WTC11 (cell line): ENCODE results near the gene CBX7. TPM values are rescaled to one million over a fixed set of nuclear protein-coding genes. Genes with fewer than 3 reads are reported as not detected.

ENCODE experiments used
- ATAC-seq: fragments of 200-7000 bp; cut with Tn5 transposase; 2 replicates; pipeline ENCODE4 v1.10.0; 2021; ENCODE audit warnings: mild to moderate bottlenecking, moderate library complexity
- CTCF ChIA-PET: fragments of 300-600 bp; sonication (Branson Sonifier 250); formaldehyde crosslinking; loops from one replicate; lab custom pipeline; 2021; ENCODE audit warnings: antibody characterized with exemption; lab: Charles Lee
- POLR2A ChIA-PET: fragments of 350-600 bp; sonication (Branson Sonifier 250); formaldehyde crosslinking; loops from one replicate; lab custom pipeline; 2021; ENCODE audit warnings: antibody characterized with exemption; lab: Charles Lee
- DNase-seq: peaks from one replicate; pipeline ENCODE4 v3.0.0; 2021; ENCODE audit warnings: low spot score
- H3K27ac Mint-ChIP-seq: 2 replicates; pipeline ENCODE4 v1.8.0; 2021; ENCODE audit warnings: mixed read lengths
- H3K27me3 Mint-ChIP-seq: 2 replicates; pipeline ENCODE4 v1.8.0; 2021; ENCODE audit warnings: low read depth, mild to moderate bottlenecking, moderate library complexity, mixed read lengths
- H3K36me3 Mint-ChIP-seq: 2 replicates; pipeline ENCODE4 v1.8.0; 2021; ENCODE audit warnings: mixed read lengths
- H3K4me1 Mint-ChIP-seq: 2 replicates; pipeline ENCODE4 v1.8.0; 2022; ENCODE audit warnings: mixed read lengths
- H3K4me3 Mint-ChIP-seq: 2 replicates; pipeline ENCODE4 v1.8.0; 2021; ENCODE audit warnings: mild to moderate bottlenecking, moderate library complexity, mixed read lengths
- H3K9me3 Mint-ChIP-seq: 2 replicates; pipeline ENCODE4 v1.8.0; 2021; ENCODE audit warnings: mixed read lengths
- ATF2 ChIP-seq: sonication (generic); formaldehyde crosslinking; IDR thresholded peaks from 2 replicates; pipeline ENCODE4 v1.8.1; 2022; ENCODE audit warnings: low read depth, missing genetic modification reagents, borderline replicate concordance
- ATF3 ChIP-seq: sonication (generic); formaldehyde crosslinking; conservative IDR thresholded peaks from 2 replicates; pipeline ENCODE4 v1.8.1; 2022; ENCODE audit warnings: mild to moderate bottlenecking, missing genetic modification reagents
- CDX4 ChIP-seq: fragments of 250-450 bp; sonication (Bioruptor Pico); IDR thresholded peaks from 2 replicates; pipeline ENCODE4 v1.9.0; 2021; ENCODE audit warnings: moderate library complexity, mild to moderate bottlenecking, inconsistent platforms, borderline replicate concordance
- E2F1 ChIP-seq: sonication (generic); formaldehyde crosslinking; IDR thresholded peaks from 2 replicates; pipeline ENCODE4 v1.8.0; 2022; ENCODE audit warnings: mild to moderate bottlenecking, missing genetic modification reagents
- ELF4 ChIP-seq: sonication (generic); formaldehyde crosslinking; IDR thresholded peaks from 2 replicates; pipeline ENCODE4 v1.8.1; 2022; ENCODE audit warnings: low read depth, mild to moderate bottlenecking, moderate library complexity, missing genetic modification reagents
- ETV6 ChIP-seq: sonication (generic); formaldehyde crosslinking; IDR thresholded peaks from 2 replicates; pipeline ENCODE4 v1.8.1; 2022; ENCODE audit warnings: mild to moderate bottlenecking, missing genetic modification reagents
- FOXJ3 ChIP-seq: sonication (generic); formaldehyde crosslinking; IDR thresholded peaks from 2 replicates; pipeline ENCODE4 v1.9.0; 2021; ENCODE audit warnings: missing genetic modification reagents, mild to moderate bottlenecking, borderline replicate concordance
- HMGXB4 ChIP-seq: sonication (generic); formaldehyde crosslinking; IDR thresholded peaks from 2 replicates; pipeline ENCODE4 v1.8.1; 2023; ENCODE audit warnings: mild to moderate bottlenecking, moderate library complexity, missing genetic modification reagents
- KAT7 ChIP-seq: sonication (generic); formaldehyde crosslinking; IDR thresholded peaks from 2 replicates; pipeline ENCODE4 v1.8.1; 2023; ENCODE audit warnings: missing genetic modification reagents, mild to moderate bottlenecking, borderline replicate concordance
- MAX ChIP-seq: sonication (generic); formaldehyde crosslinking; IDR thresholded peaks from 2 replicates; pipeline ENCODE4 v1.8.0; 2022; ENCODE audit warnings: mild to moderate bottlenecking, missing genetic modification reagents
- NR1H2 ChIP-seq: sonication (generic); formaldehyde crosslinking; IDR thresholded peaks from 2 replicates; pipeline ENCODE4 v1.9.0; 2021; ENCODE audit warnings: mild to moderate bottlenecking, moderate library complexity, missing genetic modification reagents
- NR3C1 ChIP-seq: sonication (generic); formaldehyde crosslinking; conservative IDR thresholded peaks from 2 replicates; pipeline ENCODE4 v1.8.1; 2023; ENCODE audit warnings: low read depth, mild to moderate bottlenecking, missing genetic modification reagents
- RELA ChIP-seq: sonication (generic); formaldehyde crosslinking; IDR thresholded peaks from 2 replicates; pipeline ENCODE4 v1.8.1; 2022; ENCODE audit warnings: missing genetic modification reagents, mild to moderate bottlenecking, borderline replicate concordance
- SOX15 ChIP-seq: fragments of 250-450 bp; sonication (Bioruptor Pico); IDR thresholded peaks from 2 replicates; pipeline ENCODE4 v1.9.0; 2021; ENCODE audit warnings: mild to moderate bottlenecking
- TEAD4 ChIP-seq: sonication (generic); formaldehyde crosslinking; IDR thresholded peaks from 2 replicates; pipeline ENCODE4 v1.8.0; 2022; ENCODE audit warnings: mild to moderate bottlenecking, missing genetic modification reagents
- USF1 ChIP-seq: sonication (generic); formaldehyde crosslinking; IDR thresholded peaks from 2 replicates; pipeline ENCODE4 v1.8.0; 2022; ENCODE audit warnings: mild to moderate bottlenecking, missing genetic modification reagents
- ZBTB21 ChIP-seq: sonication (generic); formaldehyde crosslinking; IDR thresholded peaks from 2 replicates; pipeline ENCODE4 v1.8.1; 2023; ENCODE audit warnings: mild to moderate bottlenecking, missing genetic modification reagents, borderline replicate concordance
- ZNF396 ChIP-seq: fragments of 250-450 bp; sonication (Bioruptor Pico); IDR thresholded peaks from 2 replicates; pipeline ENCODE4 v1.8.0; 2021; ENCODE audit warnings: mild to moderate bottlenecking, moderate library complexity, borderline replicate concordance
- ZNF532 ChIP-seq: fragments of 250-450 bp; sonication (Bioruptor Pico); IDR thresholded peaks from 2 replicates; pipeline ENCODE4 v1.9.0; 2021; ENCODE audit warnings: mild to moderate bottlenecking, borderline replicate concordance
- total RNA-seq: library from RNA; stranded (reverse); gene quantifications from 3 replicates; pipeline ENCODE4 v1.2.3, GENCODE V29; 2021

CBX7 gene
- total RNA-seq, 1 experiment from 2014 or later: 10.6 TPM

GRCh38 chr22:39177456-39177775 is 24.9 kb upstream of the CBX7 start:
- POLR2A ChIA-PET: interaction anchor here (0.9 to 3.8 kb wide), 2 partner anchors 38 to 53 kb away, joined by 9 to 18 read pairs; no protein-coding TSS in a partner anchor

GRCh38 chr22:39176714-39177455 is 24.4 kb upstream of the CBX7 start:
- Mint-ChIP-seq H3K4me3 (no peak overlapping the region), H3K9me3 (peaks cover 2% of the 10 kb centered on the region), H3K4me1 (peaks cover 85% of the 10 kb centered on the region), H3K36me3 (no peaks in the 10 kb centered on the region), H3K27ac (peak overlapping the region; percentile 94), H3K27me3 (no peaks in the 10 kb centered on the region; the same call in none of the 2 replicates)
- ChIA-PET CTCF (interaction anchor here (1.0 to 4.0 kb wide), 10 partner anchors 9 to 408 kb away, joined by 3 to 19 read pairs (median 4); no protein-coding TSS in a partner anchor), POLR2A (interaction anchor here (0.6 to 6.2 kb wide), 6 partner anchors 37 to 135 kb away, joined by 3 to 45 read pairs (median 8); no protein-coding TSS in a partner anchor)
- no peak for TF ChIP-seq ATF2 (CRISPR knock-in tag)
- 0 out of 2 replicates have a peak, but pooled peaks have one; percentile 31 for TF ChIP-seq MAX
- TF ChIP-seq ZNF532: peak; percentile 70; the same call in 1 of the 2 replicates
- DNase-seq (no peak), ATAC-seq (no peak)

More at GRCh38 chr22:39177456-39177775, 24.9 kb upstream of the CBX7 start:
- TF ChIP-seq NR1H2 (CRISPR knock-in tag): no peak
- TF ChIP-seq SOX15 (CRISPR knock-in tag): no peak
- TF ChIP-seq ELF4: no peak
- TF ChIP-seq ATF3 (CRISPR knock-in tag): no peak
- no peak for TF ChIP-seq HMGXB4 (CRISPR knock-in tag)
- TF ChIP-seq ETV6 (CRISPR knock-in tag): no peak
- no peak for TF ChIP-seq FOXJ3 (CRISPR knock-in tag)
- TF ChIP-seq E2F1 (CRISPR knock-in tag): no peak
- no peak for TF ChIP-seq ZBTB21 (CRISPR knock-in tag)
- TF ChIP-seq NR3C1 (CRISPR knock-in tag): no peak
- TF ChIP-seq ZNF396 (CRISPR knock-in tag): no peak
- no peak for TF ChIP-seq CDX4 (CRISPR knock-in tag)
- TF ChIP-seq RELA (CRISPR knock-in tag): no peak
- no peak for TF ChIP-seq USF1 (CRISPR knock-in tag)
- no peak for TF ChIP-seq TEAD4 (CRISPR knock-in tag)
- TF ChIP-seq KAT7 (CRISPR knock-in tag): no peak
- CTCF ChIA-PET: interaction anchor here (1.0 to 4.0 kb wide), 8 partner anchors 25 to 409 kb away, joined by 3 to 19 read pairs (median 4); no protein-coding TSS in a partner anchor
- DNase-seq (no peak), ATAC-seq (no peak)
- no peaks in the 10 kb centered on the region; the same call in none of the 2 replicates for H3K27me3 Mint-ChIP-seq
- H3K4me3 Mint-ChIP-seq: no peak overlapping the region
- H3K9me3 Mint-ChIP-seq: peaks cover 6% of the 10 kb centered on the region
- peaks cover 81% of the 10 kb centered on the region for H3K4me1 Mint-ChIP-seq
- peak overlapping the region; percentile 86 for H3K27ac Mint-ChIP-seq
- H3K36me3 Mint-ChIP-seq: no peaks in the 10 kb centered on the region; the same call in 1 of the 2 replicates
